Measurements from ENCODE around the gene ADAM12. TPM values are rescaled to one million over a fixed set of nuclear protein-coding genes. Genes with fewer than 3 reads are reported as not detected.

The ADAM12 gene
- total and polyA plus RNA-seq, 8 donors = 0.03 to 3.7 (median 0.15) TPM

GRCh38 chr10:126407831-126408230 is 19.6 kb upstream of the ADAM12 start:
- intact Hi-C loops (cut with DNase I) = no loop called here
- FAIRE-seq = no peak
- Histone ChIP-seq H3K36me3 (no peaks in the 10 kb centered on the region), H3K27me3 (no peaks in the 10 kb centered on the region), H3K4me1 (no peaks in the 10 kb centered on the region), H3K9me3 (no peaks in the 10 kb centered on the region), H3K4me3 (no peak overlapping the region), H3K27ac (no peak overlapping the region)
- WGBS, 2 donors = 65 to 68% methylated on average over 2 of the region's 2 CpGs
- TF ChIP-seq CTCF (IDR thresholded peaks at IDR 0.05) = no peak
- ATAC-seq = no peak
- no peak for DNase-seq

- no peak for DNase-seq
- 79 to 87% methylated on average over 6 of the region's 6 CpGs for WGBS, 2 donors
- no peak overlapping the region for H3K4me3 ChIP-seq
These were observed 17.0 kb upstream of the ADAM12 start for GRCh38 chr10:126405239-126405775.

GRCh38 chr10:126402721-126403695 is 14.7 kb upstream of the ADAM12 start:
- Histone ChIP-seq H3K27ac (no peak overlapping the region), H3K27me3 (peaks cover 0 to 5% (median 0%) of the 10 kb centered on the region in 4 donors), H3K4me3 (no peak overlapping the region), H3K4me1 (no peaks in the 10 kb centered on the region), H3K36me3 (no peaks in the 10 kb centered on the region), H3K9me3 (no peaks in the 10 kb centered on the region)
- no peak for TF ChIP-seq CTCF (IDR thresholded peaks at IDR 0.05)
- intact Hi-C loops (cut with DNase I) = no loop called here
- 54 to 58% methylated on average over 7 of the region's 7 CpGs for WGBS, 2 donors
- DNase-seq = no peak
- no peak for ATAC-seq
- FAIRE-seq = no peak

More at GRCh38 chr10:126405239-126405775, 17.0 kb upstream of the ADAM12 start:
- no peaks in the 10 kb centered on the region for H3K27me3 ChIP-seq
- FAIRE-seq (no peak), ATAC-seq (no peak)
- H3K36me3 ChIP-seq = no peaks in the 10 kb centered on the region
- H3K4me1 ChIP-seq = no peaks in the 10 kb centered on the region
- H3K27ac ChIP-seq = no peak overlapping the region
- TF ChIP-seq CTCF (IDR thresholded peaks at IDR 0.05) = no peak
- H3K9me3 ChIP-seq = no peaks in the 10 kb centered on the region
- intact Hi-C loops (cut with DNase I) = no loop called here

DNA sequence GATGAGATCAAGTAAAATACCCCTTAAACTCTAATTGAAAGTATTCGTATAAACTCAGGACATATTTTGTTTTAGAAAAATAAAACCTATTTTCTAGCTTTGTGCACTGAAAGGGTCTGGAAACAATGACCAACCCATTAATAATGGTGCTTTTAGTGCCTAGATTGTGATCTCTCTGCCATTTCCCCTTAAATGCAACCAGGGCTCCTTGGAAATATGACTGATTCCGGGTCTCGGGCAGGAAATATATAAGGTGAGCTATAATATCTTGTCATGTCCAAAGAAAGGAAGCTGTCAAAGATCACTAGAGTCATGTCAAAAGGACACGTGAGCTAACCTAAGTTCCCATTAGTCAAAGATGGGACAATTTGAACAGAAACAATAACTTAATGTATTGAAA is 12.4 kb upstream of the ADAM12 start:
- DNase-seq (no peak), ATAC-seq (no peak), FAIRE-seq (no peak)
- Histone ChIP-seq H3K36me3 (no peaks in the 10 kb centered on the region), H3K4me1 (no peaks in the 10 kb centered on the region), H3K9me3 (no peaks in the 10 kb centered on the region), H3K4me3 (no peak overlapping the region), H3K27ac (no peak overlapping the region), H3K27me3 (peaks cover 0 to 5% (median 0%) of the 10 kb centered on the region in 4 donors)
- intact Hi-C loops (cut with DNase I) = no loop called here
- TF ChIP-seq CTCF (IDR thresholded peaks at IDR 0.05) = no peak
- WGBS, 2 donors = 69 to 78% methylated on average over 4 of the region's 4 CpGs

DNA sequence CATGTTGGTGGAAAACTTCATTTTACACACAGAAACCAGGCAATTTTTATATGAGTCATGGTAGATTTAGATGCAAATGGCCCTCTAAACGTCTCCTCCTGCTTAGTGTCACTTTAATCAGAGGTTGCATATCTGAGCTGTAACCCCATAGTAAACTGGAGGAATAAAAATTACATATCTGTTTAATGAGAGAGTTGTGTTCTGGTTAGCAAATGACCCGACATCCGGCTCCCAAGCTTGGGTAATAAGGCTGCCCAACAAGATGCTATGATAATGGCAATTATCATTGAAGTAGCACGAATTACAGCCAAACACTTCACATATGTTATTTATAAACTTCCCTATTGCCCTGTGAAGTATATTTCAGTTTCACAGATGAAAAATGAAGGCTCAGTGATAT is 10.6 kb upstream of the ADAM12 start:
- peaks cover 0 to 5% (median 0%) of the 10 kb centered on the region in 4 donors for H3K27me3 ChIP-seq
- H3K27ac ChIP-seq = no peak overlapping the region
- no peak for ATAC-seq
- no peaks in the 10 kb centered on the region for H3K9me3 ChIP-seq
- H3K4me1 ChIP-seq = no peaks in the 10 kb centered on the region
- no peak for FAIRE-seq
- WGBS, 2 donors = 57 to 68% methylated on average over 4 of the region's 4 CpGs
- H3K4me3 ChIP-seq = no peak overlapping the region
- intact Hi-C loops (cut with DNase I) = no loop called here
- no peak for TF ChIP-seq CTCF (IDR thresholded peaks at IDR 0.05)
- H3K36me3 ChIP-seq = no peaks in the 10 kb centered on the region
- DNase-seq = no peak
